K562 (cell line): ENCODE results near the gene IP6K2. TPM values are rescaled to one million over a fixed set of nuclear protein-coding genes. Genes with fewer than 3 reads are reported as not detected.

Experiments used
- CAMTA2 ChIP-seq: fragments of 250-450 bp; sonication (Bioruptor Pico); conservative IDR thresholded peaks from 2 replicates; pipeline ENCODE4 v1.5.1; 2022
- CBX5 ChIP-seq: IDR thresholded peaks from 2 replicates; pipeline ENCODE4 v1.6.1; 2014; ENCODE audit warnings: low read depth, borderline replicate concordance
- EHMT2 ChIP-seq: fragments of 450-650 bp; IDR thresholded peaks from 2 replicates; pipeline ENCODE4 v1.6.1; 2018; ENCODE audit warnings: antibody characterized with exemption
- FOXA1 ChIP-seq: fragments of 450-650 bp; IDR thresholded peaks from 2 replicates; pipeline ENCODE4 v1.6.1; 2016; ENCODE audit warnings: mild to moderate bottlenecking, borderline replicate concordance
- FOXJ3 ChIP-seq: sonication (generic); formaldehyde crosslinking; IDR thresholded peaks from 2 replicates; pipeline ENCODE4 v1.4.0; 2020; ENCODE audit warnings: mild to moderate bottlenecking, missing genetic modification reagents
- HDGF ChIP-seq: fragments of 450-650 bp; IDR thresholded peaks from 2 replicates; pipeline ENCODE4 v1.6.1; 2016
- KDM2B ChIP-seq: fragments of 250-450 bp; sonication (Bioruptor Pico); IDR thresholded peaks from 2 replicates; pipeline ENCODE4 v1.8.0; 2021; ENCODE audit warnings: mild to moderate bottlenecking, moderate library complexity
- KDM5B ChIP-seq: fragments of 200-600 bp; sonication (generic); IDR thresholded peaks from 2 replicates; pipeline ENCODE4 v1.6.1; 2012; ENCODE audit warnings: low read depth, mild to moderate bottlenecking, moderate library complexity, low read length, control low read depth, inconsistent platforms; ENCODE audit not compliant: insufficient replicate concordance
- PBX2 ChIP-seq, 2 experiments: IDR thresholded peaks in 1 of 2; conservative IDR thresholded peaks in 1 of 2; 2 replicates each; pipeline ENCODE4 v1.6.1; 2016; ENCODE audit warnings: low read depth in 2 of 2, mild to moderate bottlenecking in 1 of 2, missing compliant biosample characterization in 1 of 2, missing genetic modification characterization in 1 of 2, moderate library complexity in 1 of 2
- PCBP1 ChIP-seq: fragments of 200-400 bp; formaldehyde crosslinking; IDR thresholded peaks from 2 replicates; pipeline ENCODE4 v1.6.1; 2018; ENCODE audit warnings: mild to moderate bottlenecking, low read depth, low read length; ENCODE audit not compliant: poor library complexity, severe bottlenecking
- POLR2AphosphoS5 ChIP-seq: IDR thresholded peaks from 2 replicates; pipeline ENCODE4 v1.6.1; 2011; ENCODE audit warnings: mild to moderate bottlenecking, low read depth, low read length, moderate library complexity; ENCODE audit not compliant: control insufficient read depth, insufficient read depth
- RBM39 ChIP-seq: fragments of 200-400 bp; formaldehyde crosslinking; optimal IDR thresholded peaks from 2 replicates; pipeline ENCODE3; 2018; ENCODE audit warnings: low read depth, low read length
- SLC30A9 ChIP-seq: fragments of 250-450 bp; sonication (Bioruptor Pico); IDR thresholded peaks from 2 replicates; pipeline ENCODE4 v1.8.0; 2022; ENCODE audit warnings: mild to moderate bottlenecking, moderate library complexity
- STAT5B ChIP-seq: fragments of 250-450 bp; sonication (Bioruptor Pico); IDR thresholded peaks from 2 replicates; pipeline ENCODE4 v1.8.0; 2021; ENCODE audit warnings: mild to moderate bottlenecking, inconsistent platforms
- STAT6 ChIP-seq: sonication (generic); formaldehyde crosslinking; IDR thresholded peaks from 2 replicates; pipeline ENCODE4 v1.8.1; 2023; ENCODE audit warnings: mild to moderate bottlenecking, missing genetic modification reagents
- TSC22D4 ChIP-seq: fragments of 450-650 bp; IDR thresholded peaks from 2 replicates; pipeline ENCODE4 v1.6.1; 2016; ENCODE audit warnings: missing genetic modification characterization, missing biosample characterization, control low read depth
- ZBTB43 ChIP-seq: sonication (generic); formaldehyde crosslinking; IDR thresholded peaks from 2 replicates; pipeline ENCODE4 v1.8.0; 2023; ENCODE audit warnings: mild to moderate bottlenecking, missing genetic modification reagents
- ZKSCAN3 ChIP-seq: fragments of 250-450 bp; sonication (Bioruptor Pico); IDR thresholded peaks from 2 replicates; pipeline ENCODE4 v1.4.0; 2020
- ZNF140 ChIP-seq: fragments of 250-450 bp; sonication (Bioruptor Pico); IDR thresholded peaks from 2 replicates; pipeline ENCODE4 v1.8.0; 2021; ENCODE audit warnings: moderate library complexity, mild to moderate bottlenecking, inconsistent platforms
- ZNF184 ChIP-seq: sonication (generic); formaldehyde crosslinking; IDR thresholded peaks from 2 replicates; pipeline ENCODE4 v1.5.0; 2020; ENCODE audit warnings: missing genetic modification reagents
- polyA plus RNA-seq, 8 experiments: library from polyadenylated mRNA; depleted of rRNA in 4 of 8; stranded (reverse) in 5 of 8; unstranded in 3 of 8; fragments of >200 nt; fragmentation: Nextera tagmentation in 2 of 8; fragmentation: Illumina TruSeq in 1 of 8; extraction: Ambion mirVana in 2 of 8; extraction: Trizol in 1 of 8; gene quantifications; 2 replicates each; pipeline versions ENCODE4 v1.2.1 to v1.2.3, GENCODE V29; 2011 to 2014; ENCODE audit warnings: inconsistent platforms in 1 of 8, missing spikeins in 1 of 8
- total RNA-seq, 7 experiments: library from RNA; depleted of rRNA in 6 of 7; stranded (reverse); fragments of >200 nt in 6 of 7; fragmentation: Illumina TruSeq in 2 of 7; extraction: Trizol in 2 of 7; gene quantifications; 2 replicates each; pipeline versions ENCODE4 v1.2.1 to v1.2.3, GENCODE V29; 2011 to 2021; ENCODE audit warnings: low replicate concordance in 1 of 7
- TF ChIP-seq, protein P1 (sequence below): fragments of 450-650 bp; IDR thresholded peaks from 2 replicates; pipeline ENCODE4 v1.6.1; 2016; ENCODE audit warnings: antibody characterized with exemption

IP6K2 gene
- total and polyA plus RNA-seq, 9 of the 15 experiments (the other 6 are each of a cell fraction or from before 2014, with no cell fraction given) = 19.6 to 78.1 (median 48.0) TPM

- TF ChIP-seq PBX2 (CRISPR knock-in tag; IDR thresholded peaks at IDR 0.05; ENCODE audit: low read depth) (peak; percentile 35; the same call in 1 of the 2 replicates), PBX2 (tag; conservative IDR thresholded peaks at IDR 0.05; ENCODE audit: low read depth) (no peak), SLC30A9 (CRISPR knock-in tag) (no peak), POLR2AphosphoS5 (no peak), PCBP1 (no peak), KDM5B (no peak), RBM39 (no peak), ZKSCAN3 (CRISPR knock-in tag) (no peak), STAT6 (CRISPR knock-in tag) (no peak), HDGF (no peak), CAMTA2 (CRISPR knock-in tag) (no peak), ZNF140 (CRISPR knock-in tag) (no peak), ZBTB43 (CRISPR knock-in tag) (no peak), ZNF184 (CRISPR knock-in tag) (no peak), FOXJ3 (CRISPR knock-in tag) (no peak), FOXA1 (no peak), TSC22D4 (tag) (no peak), EHMT2 (no peak), CBX5 (no peak), STAT5B (CRISPR knock-in tag) (no peak), KDM2B (no peak)
- TF ChIP-seq, protein P1, sequence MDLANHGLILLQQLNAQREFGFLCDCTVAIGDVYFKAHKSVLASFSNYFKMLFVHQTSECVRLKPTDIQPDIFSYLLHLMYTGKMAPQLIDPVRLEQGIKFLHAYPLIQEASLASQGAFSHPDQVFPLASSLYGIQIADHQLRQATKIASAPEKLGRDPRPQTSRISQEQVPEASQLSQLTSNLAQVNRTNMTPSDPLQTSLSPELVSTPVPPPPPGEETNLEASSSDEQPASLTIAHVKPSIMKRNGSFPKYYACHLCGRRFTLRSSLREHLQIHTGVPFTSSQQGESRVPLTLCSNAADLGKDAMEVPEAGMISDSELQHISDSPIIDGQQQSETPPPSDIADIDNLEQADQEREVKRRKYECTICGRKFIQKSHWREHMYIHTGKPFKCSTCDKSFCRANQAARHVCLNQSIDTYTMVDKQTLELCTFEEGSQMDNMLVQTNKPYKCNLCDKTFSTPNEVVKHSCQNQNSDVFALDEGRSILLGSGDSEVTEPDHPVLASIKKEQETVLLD = no peak
These were observed 23.2 kb upstream of the IP6K2 start (continued) for GRCh38 chr3:48739955-48740823.
